ENCODE data around the gene COMTD1.

Gene COMTD1

DNA sequence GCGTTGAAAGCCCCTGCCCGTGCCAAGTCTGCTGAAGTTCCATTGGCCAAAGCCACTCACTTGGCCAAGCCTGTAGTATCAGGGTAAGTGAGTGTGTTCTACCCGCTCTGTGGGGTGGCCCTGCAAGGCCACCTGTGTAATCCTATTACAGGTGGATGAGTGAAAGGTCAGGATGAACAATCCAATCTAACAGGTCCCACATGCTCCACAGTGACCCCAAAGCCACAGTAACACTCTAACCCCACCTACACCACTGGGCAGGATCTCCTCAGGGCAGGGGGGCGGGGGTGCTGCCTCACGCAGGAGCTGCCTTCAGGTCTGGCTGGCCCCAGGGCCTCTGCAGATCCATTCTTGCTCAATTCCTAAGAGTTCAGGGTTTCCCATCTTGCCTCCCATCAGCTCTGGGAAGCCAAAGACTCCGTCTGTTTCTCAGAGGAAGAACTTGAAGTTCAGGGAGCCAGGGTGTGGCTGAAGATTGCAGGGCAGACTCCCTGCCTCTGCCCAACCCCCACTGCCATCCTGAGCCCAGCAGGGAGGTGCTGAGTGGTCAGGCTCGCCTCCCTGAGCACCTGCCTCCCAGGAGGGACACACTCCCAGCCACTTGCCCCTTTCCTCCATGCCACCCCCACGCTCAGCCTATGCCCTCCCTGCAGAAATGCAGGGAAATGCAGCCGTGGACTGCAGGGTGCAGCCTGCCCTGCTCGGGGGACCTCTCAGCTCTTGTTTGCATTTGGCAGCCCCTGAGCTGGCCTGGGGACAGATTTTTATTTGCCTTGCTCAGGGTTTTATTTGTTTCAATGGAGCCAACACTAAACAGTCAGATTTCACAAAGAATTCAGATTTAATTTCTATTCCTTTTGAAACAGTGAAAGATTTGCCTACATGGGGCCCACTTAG lies 9.8 kb upstream of the COMTD1 start:
- peak; percentile 23 for DNase-seq

DNA sequence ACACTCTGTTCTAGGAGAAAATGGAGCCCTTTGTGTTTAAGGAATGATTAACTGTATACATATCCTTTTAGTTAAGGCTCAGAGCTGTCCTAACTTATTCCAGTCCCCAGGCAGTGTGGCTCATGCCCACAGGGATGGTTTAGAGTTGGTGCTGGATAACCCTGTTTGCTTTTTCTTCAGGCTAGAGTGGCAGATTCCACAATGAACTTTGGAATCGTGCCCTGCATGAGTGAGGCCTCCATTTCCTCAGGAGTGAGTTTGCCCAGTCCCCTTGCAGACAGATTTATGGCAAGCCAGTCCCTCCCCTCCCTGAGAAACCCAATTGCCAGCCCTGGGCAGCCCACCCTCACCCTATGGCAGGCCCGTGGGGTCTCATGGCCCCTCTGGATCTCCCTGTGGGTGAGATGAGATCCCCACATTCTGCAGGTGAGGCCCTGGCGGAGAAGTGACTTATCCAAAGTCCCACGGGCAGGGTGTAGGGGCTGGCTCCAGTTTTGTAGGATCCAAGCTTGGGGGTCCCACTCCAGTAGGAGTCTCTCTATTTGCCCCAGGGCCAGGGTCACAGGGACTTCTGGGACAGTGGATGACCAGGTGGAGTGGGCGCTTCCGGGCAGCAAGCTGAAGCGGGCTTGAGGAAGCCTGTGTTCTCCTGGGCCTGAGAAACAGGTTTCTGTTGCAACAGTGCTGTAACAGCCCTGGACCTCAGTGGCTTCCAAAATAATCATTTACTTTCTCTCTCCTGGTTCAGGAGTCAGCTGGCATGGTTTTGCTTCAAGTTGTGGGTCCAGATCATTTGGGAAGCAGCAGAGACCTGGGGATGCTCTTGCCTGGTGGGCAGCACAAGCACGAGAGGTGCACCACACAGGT lies 9.0 kb upstream of the COMTD1 start:
- no peak for DNase-seq

DNA sequence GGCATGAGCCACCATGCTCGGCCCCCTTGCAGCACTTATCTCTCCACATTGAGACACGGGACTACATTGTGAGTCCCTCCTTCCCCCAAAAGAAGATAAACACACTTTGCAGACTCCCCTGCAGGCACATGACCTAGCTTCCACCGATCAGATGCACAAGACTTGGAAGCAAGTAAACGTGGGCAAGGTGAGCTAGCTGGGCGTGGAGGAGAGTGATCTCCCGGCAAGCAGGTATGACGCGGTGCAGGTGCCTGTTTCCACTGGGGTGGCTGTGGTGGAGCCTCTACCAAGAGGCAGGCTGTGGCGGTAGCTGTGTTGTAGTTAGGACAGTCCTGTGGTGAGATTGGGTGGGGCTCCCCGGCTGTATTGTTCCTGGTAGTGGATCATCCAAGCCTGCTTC lies 7.7 kb upstream of the COMTD1 start:
- no peak for DNase-seq

DNA sequence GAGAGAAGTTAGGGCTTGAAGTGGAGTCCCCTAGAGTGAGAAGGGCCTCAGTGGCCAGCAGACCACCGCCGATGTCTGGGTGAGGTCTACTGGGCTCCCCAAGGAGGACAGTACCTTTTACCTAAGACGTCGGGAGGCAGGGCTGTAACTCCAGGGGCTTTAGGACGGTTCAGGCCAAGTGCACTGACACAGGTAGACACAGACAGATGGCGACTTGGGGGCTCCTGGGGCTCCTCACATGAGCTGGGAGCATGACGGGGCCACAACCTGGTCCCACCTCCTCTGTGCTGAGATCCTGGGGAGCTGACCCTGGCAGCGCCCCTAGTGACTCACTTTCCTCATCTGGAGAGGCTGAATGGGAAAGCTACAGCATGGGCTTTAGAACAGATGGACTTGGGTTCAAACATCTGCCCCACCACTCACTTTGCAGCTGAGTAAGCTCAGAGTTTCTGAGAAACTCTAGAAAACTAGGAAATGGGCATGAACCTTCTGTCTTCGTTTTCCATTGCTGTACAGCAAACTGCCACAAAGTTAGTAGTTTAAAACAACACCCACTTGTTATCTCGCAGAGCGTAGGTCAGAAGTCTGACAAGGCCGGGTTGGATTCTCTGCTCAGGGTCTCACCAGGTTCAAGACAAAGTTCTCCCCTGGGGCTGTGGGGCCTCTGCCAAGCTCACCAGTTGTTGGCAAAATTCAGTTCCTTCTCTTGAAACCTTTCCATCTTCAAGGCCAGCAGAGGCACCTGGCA lies 4.7 kb upstream of the COMTD1 start:
- peak; percentile 27 for DNase-seq

DNA sequence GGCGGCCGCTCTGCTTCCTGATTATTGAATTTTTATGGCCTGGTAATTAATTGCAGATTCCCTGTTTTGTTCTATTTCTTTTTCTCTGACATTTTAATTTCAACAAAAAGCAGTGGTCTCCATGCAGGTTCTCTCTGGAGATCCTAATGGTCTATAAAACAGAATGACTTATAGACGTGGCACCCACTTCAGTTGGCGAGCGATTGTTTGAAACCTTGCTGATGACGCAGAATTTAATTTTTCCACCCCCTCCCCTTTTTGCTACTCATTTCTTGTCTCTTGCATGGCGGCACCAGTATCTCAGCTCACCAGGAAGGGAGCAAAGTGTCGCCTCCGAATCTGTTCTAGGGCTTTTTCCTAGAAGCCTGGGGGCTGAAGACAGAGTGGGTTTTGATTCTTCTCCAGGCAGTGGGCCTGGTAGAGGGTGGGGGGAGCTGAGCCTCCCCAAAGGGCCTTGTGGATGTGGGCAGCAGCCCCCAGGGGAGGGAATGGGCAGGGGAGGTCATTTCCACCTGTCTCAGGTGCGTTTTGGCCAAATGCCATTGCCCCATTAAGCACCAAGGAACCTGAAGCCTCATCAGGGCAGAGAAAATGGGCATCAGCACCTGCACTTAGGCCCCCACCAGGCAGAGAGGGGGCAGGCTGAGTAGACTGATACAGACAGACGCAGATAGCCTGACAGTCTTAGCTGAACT lies 3.5 kb upstream of the COMTD1 start:
- DNase-seq: no peak

DNA sequence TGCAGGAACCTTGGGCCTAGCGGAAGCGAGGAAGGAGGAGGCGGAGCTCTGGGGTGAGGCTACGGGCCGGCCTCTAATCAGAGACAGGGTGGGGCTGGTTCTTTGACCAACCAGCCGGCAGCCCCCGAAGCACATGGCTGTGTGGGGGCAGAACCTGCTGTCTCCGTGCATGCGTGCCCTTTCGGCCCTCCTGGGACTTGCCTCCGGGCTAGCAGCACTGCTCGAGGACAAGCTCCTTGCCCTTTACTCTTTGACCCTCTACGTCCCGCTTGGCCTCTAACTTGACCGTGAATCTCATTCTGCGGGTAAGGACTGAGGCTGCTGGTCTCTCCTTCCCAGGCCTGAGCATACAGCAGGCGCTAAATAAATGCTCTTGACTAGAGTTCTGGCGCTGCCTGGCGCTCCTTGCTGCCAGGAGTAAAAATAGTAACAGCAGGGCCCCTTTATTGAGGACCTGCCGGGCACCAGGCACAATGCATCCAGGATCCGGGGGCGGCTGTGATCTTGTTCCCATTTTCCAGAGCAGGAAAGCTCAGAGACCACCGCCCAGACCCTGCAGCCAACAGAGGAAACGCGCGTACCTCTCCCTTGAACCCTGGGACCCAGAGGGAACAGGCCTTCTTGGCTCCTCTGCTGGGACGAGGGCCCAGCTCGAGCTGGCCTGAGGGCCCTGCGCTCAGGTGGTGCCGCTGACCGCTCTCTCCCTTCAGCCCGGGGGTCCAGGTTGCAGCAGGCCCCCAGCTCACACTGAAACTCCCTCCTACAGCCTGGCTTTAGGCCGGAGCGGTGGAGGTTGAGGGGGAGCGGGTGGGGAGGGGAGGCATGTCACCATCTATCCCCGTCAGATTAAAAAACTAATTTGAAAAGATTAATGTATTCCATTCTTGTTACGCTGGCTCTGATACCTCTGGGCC lies 2.7 kb upstream of the COMTD1 start:
- peak; percentile 37 for DNase-seq

DNA sequence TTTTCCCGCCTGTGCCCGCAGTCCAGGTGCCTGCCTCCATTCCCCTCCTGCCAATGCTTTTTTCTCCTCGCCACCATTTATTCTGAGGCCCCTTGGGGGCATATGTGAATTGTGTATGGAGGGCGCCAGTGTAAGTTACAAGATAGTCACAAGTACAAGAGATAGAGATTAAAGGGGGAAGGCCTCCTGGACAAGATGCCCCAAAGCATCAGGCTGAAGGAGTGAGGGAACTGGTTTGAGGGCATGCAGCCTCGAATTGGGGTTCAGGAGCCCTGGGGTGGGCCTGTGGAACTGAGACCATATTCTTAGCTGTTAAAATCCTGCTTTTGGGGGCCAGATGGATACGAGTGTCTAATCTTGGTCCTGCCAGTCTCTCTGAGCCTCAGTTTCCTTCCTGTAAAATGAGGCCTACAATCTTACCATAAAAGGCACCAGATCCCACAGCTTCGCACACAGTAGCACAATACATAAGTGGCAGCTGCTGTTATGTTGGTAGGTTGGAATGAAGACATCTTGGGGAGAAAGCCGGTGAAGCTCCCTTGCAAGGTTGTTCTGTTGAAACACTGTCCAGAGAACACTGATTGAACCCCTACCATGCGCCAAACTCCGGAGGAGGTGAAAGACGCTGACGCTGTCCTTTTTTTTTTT lies 545 bp upstream of the COMTD1 start:
- DNase-seq: no peak

DNA sequence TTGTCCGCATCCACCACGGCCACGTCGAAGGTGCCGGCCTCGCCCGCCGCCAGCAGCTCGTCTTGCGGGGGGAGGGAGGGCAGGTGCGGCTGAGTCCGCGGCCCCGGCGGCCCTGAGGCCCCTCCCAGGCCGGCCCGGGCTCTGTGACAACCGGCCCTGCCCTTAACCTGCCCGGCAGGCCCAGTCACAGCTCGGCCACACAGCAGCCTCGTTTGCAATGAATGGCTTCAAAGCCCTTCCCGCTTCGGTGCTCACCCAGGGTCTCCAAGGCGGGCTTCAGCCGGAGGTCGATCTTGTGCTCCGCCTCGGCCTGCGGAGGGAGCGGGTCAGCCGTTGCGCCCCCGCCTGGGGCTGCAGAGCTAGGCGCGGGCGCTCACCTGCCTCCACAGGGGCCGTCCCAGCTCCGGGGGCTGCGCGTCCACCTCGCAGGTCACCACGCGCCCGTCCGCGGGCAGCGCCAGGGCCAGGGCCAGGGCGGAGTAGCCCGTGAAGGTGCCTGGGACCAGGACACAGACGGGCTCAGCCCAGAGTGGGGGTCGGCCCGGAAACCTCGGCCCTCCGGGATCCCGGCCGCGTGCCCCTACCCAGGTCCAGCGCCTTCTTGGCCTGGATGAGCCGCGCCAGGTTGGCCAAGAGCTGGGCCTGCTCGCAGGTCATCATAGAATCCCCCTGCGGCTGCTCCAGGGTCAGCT lies 928 bp downstream of the COMTD1 start:
- DNase-seq: no peak

DNA sequence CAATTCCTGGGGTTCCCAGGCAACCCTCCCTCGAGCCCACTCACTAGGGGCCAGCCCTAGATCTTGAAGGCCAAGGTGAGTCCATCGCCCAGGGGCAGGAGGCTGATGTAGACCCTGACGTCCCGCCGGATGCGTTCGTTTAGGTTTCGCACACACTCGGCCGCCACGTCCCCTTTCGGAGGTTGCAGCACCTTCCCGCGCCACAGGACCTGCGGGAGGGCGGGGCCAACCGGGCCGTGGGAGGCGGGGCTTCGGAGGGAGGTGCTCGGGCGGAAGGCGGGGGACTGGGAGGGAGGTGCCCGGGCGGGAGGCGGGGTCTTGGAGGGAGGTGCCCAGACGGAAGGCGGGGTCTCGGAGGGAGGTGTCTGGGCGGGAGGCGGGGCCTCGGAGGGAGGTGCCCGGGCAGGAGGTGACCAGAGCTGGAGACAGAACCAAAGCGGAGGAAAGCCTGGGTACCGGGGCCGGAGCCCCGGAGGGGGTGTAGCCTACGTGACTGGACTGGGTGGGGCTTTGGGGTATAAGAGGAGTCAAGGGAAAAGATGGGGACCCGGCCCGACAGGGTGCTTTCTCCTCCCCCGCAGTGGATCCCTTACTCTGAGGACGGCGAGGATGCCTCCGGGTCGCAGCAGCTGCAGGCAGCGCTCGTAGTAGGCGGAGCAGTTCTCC lies 1.6 kb downstream of the COMTD1 start:
- DNase-seq: peak; percentile 87

DNA sequence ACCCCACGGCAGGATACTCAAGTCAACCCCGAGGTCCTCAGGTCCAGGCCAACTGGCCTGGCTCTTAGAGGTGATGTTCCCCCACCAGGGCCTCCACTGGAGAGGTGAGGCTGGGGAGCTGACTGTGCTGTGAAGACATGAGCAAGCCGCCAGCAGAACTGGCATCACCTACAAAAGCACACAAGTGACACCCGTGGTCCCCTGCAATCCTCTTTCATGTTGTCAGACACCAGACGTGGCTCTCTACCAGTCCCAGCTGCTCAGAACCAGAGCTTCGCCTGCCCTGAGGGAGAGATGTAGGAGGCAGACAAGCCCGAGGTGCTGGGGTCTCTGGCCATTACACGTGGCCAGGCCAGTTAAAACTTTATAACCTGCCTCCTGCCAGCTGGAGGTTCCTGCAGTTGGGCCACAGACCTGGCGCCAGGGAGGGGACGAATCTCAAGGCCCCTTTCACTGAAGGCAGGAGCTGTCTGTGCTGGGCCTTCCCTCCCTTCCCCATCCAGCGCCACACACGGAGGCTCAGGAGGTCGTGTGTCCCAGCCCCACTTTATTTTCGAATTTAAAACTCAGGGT lies 2.2 kb downstream of the COMTD1 start:
- DNase-seq: no peak

DNA sequence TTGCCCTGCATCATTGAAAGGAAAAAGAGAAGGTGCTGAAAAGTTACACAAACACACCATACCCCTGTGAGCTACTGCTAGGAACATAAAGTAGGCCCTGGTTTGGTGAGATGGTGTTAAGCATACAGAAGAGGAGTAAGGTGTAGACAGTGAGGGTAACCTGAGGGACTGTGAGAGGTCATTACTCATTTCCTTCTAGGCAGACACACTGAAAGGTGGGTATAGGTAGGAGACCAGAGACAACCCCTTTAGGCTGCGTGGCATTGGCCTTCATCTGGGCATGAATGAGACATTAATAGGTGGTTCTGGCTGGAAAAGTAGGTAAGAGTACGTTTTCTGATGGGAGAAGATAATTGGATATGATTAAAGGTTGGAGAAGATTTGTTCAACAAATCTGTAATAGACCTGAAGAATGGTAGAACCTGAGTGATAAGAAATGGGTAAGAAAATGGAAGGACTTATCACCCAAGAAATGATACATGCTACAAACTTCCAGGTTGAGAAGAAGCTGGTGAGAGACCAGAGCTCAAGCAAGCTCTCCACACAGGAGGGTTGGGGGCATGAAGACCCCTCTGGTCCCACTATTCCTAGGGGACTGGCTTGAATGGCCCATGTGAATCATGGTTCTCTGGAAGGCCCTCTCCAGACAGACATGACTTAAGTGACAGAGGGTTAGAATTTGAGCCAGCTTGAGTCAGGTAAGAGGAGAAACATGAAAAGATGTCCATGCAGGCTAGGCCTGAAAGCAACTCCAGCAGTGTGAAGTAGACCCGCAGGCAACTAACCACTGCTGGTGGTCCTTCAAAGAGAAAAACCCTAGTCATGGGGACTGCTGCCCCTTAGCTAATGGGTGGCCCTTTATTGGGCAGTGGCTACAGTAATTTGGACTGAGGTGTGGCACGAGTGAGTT lies 3.8 kb downstream of the COMTD1 start:
- DNase-seq: peak; percentile 27

DNA sequence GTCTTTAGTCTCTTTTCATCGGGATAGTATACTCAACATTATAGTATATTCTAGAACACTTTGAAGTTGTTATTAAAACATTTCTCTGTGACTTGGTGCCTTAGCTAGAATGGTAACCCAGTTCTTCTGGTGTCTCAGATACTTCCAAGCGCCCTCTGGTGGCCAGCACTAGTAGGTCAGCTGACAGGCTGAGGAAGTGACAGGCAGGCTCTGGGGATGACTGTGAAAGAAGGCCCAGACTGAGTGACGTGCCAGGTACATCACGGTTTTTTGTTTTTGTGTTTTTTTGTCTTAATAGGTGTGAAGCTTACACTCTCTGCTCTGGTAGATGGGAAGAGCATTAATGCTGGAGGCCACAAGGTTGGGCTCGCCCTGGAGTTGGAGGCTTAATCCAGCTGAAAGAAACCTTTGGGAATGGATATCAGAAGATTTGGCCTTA lies 5.1 kb downstream of the COMTD1 start:
- peak; percentile 83 for DNase-seq

DNA sequence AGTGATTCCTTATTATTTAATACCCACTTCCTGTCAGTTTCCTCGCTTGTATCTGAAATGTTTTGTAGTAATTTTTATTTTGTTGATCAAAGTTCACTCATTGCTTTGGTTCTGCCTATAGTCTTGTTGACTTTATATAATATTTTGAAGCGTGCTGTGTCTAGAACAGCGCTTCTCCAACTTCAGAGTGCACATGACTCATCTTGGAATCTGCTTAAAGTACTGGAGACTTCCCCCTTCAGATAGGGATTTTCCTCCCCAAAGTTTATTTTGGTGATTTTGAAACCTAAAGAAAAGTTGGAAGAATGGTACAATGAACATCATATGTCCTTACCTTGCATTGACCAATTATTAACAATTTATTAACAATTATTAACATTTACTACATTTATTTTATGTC lies 5.8 kb downstream of the COMTD1 start:
- no peak for DNase-seq

DNA sequence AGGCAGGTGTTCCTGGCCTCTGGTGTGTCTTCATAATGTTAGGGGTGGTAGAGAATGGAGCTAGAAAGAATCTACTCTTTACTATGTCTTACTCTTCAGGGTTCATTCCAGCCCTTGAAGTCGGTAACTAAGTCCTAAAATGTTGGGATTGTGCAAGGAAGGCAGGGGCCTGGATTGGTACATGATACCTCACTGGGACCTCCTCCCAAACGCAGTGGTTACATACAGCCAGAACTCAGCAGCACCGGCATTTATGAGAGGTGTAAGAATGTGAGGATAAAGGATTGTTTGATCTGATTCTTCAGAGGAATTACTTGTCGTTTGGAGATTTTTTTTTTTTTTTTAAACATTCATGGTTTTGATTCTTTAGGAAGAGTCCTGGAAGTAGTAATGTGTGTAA lies 6.9 kb downstream of the COMTD1 start:
- DNase-seq: no peak

DNA sequence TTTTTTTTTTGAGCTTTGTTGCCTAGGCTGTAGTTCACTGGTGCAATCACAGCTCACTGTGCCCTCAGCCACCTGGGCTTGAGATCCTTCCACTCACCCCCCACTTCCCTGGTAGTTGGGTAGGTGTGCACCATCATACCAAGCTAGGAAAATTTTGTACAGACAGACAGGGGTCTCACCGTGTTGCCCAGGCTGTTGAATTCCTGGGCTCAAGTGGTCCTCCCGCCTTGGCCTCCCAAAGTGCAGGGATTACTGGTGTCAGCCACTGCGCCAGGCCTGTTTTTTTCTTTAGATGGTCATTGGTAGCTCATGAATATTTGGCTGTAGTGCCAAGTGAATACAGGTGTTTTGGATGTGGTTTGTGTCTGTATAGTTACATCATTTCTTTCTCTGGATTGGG lies 7.5 kb downstream of the COMTD1 start:
- no peak for DNase-seq

DNA sequence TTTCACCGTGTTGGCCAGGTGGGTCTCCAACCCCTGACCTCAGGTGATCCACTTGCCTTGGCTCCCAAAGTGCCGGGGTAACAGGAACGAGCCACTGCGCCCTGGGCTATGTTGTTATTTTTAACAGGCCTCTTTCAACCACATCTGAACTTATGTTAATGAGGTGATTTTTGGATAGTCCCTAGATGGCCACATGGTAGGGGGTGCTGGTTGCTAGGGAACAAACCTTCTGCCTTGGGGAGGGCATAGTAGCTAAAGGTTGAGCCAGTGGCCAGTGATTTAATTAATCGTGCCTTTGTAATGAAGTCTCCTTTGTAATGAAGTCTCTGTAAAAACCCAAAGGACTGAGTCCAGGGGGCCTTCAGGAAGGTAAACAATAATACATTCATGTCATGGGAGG lies 9.1 kb downstream of the COMTD1 start:
- no peak for DNase-seq

DNA sequence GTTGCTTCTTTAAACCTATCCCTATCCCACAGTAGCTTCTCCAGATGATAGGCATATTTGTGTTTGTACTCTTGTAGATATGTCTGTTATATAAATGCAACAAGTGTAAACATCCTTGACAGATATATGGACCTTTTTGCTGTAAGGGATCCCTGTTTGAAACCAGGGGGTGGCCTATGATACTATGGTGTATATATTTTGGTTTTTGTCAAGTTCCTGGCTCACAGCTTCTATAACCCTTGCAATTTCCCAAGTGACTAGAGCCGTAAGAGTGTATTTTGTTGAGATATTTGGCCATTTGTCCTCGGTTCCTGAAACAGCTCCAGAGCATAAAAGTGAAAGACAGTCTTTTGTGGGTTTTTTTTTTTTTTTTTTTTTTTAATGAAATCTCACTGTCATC lies 9.7 kb downstream of the COMTD1 start:
- DNase-seq: no peak

DNA sequence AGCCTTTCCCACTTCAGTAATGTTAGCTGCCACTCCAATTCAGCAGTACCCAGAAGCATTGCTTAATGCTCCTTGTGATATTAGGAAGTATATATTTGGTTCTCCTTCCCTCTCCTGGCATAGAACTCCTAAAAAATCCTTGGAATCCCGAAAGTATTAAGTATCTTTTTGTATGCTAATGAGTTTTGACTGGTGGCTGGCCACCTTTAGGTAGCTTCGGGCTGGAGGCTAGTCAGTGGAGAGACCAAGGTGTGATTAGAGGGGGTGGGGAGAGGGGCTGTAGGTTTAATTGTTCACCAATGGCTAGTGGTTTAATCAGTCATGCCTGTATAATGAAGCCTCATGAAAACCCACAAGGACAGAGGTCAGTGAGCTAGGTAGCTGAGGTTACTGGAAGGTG lies 12.2 kb downstream of the COMTD1 start:
- DNase-seq: no peak

Measured in left hindlimb (tissue), 1 donor.